GM21447 (cell line): ENCODE results near the gene SPPL2B.

ENCODE experiments used
- ATAC-seq: cut with Tn5 transposase; IDR thresholded peaks from one replicate; pipeline ENCODE4 v1.9.1; 2021; ENCODE audit not compliant: unreplicated experiment

Gene SPPL2B

GRCh38 chr19:2353887-2354592 lies 25.6 kb downstream of the SPPL2B start:
- ATAC-seq: no peak

DNA sequence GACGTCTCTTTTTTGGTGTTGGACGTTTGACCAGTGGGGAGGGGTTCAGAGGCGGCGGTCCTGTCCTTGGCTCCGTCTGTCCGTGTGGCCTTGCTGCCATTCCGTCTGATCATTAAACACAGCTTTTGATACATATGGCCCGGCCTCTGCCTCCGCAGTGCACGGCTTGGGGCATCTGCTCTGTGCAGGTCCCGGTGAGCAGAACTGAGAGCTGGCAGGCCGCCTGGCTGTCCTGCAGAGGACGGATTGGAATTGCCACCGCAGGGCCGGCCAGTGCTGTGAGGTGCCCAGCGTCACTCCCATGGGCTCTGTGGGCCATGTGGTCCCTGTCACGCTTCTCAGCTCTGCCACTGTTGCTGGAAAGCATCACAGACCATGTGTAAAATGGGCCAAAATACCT lies 26.2 kb downstream of the SPPL2B start:
- ATAC-seq: no peak

DNA sequence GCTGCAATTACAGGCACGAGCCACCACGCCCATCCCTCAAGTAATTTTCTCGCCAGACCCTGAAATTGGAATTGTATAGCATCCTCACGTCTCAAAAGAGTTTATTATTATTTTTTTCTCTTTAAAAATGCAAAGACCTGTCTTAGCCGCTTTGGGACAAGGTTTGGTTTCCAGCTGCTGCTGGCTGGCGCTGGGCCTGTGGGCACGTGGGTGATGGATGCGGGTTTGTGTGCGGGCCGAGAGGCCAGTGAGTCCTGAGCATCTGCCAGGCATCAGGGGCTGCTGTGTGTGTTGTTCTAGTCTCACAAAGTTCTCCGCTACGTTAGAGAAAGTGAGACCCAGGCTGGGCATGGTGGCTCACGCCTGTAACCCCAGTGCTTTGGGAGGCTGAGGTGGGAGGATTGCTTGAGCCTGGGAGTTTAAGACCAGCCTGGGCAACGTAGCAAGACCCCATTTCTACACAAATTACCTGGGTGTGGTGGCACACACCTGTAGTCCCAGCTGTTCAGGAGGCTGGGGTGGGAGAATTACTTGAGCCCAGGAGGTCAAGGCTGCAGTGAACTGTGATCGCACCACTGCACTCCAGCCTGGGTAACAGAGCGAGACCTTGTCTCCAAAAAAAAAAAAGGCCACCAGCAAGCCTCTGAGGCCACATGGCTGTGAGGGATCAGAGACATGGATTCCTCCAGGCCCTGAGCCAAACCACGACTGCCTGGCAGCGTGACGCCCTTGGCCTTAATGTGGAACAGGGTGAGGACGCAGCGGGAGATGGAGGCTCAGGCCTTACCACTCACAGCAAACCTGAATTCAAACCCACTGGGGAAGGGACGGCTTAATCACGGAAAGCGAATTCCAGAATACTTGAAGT lies 26.9 kb downstream of the SPPL2B start:
- no peak for ATAC-seq

GRCh38 chr19:2356036-2356646 lies 27.7 kb downstream of the SPPL2B start:
- ATAC-seq: no peak

- no peak for ATAC-seq
Observed at GRCh38 chr19:2357279-2358206, 29.1 kb downstream of the SPPL2B start.

GRCh38 chr19:2358548-2359173 lies 30.2 kb downstream of the SPPL2B start:
- ATAC-seq: no peak

DNA sequence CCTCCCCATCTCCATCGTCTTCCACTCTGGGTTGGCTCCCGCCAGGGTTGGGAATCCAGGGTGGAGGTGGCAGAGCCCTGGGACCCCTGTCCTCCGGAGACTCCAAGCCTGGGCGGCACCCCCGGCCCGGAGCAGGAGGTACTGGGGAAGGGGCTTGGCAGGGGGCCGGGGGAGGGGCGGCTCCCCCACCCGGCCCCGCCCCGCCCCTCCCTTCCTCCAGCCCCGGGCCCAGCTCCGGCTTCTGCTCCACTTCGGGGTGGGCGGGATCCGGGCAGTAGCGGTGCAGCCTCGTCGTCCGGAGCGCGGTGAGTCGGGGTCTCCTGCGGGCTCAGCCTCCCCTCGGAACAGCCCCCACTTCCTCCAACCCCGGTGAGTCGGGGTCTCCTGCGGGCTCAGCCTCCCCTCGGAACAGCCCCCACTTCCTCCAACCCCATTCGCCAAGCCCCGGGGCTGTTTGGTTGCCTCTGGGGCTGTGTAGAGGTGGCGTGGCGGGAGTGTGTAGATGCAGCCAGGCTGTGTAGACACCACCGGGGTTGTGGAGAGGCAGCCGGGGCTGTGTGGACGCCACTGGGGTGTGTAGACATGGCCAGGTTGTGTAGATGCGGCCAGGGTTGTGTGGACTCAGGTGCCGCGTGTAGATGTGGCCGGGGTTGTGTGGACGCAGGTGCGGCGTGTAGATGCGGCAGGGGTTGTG lies 31.7 kb downstream of the SPPL2B start, which contains the start of gene TMPRSS9:
TMPRSS9 (plus strand) TSS at position 274 of the 694 bp plus-strand sequence. CDS start 29,521 bp downstream, outside the sequence.
- ATAC-seq: no peak

DNA sequence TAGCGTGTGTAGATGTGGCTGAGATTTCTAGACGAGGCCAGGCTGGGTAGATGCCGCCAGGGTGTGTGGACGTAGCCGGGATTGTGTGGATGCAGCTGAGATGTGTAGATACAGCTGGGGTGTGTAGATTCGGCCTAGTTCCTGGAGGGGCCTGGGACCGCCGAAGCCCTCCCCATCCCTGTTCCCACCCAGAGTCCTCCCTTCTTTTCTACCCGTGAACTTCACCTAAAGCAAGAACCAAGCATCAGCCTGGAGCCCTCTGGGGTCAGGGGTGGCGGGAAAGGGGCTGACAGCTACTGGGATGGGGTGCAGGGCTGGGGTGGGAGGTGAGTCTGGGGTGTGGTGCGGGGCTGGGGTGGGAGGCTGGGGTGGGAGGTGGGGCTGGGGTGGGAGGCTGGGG lies 32.3 kb downstream of the SPPL2B start:
- ATAC-seq: no peak

- no peak for ATAC-seq
Observed at GRCh38 chr19:2361246-2362045, 33.0 kb downstream of the SPPL2B start.

- ATAC-seq: no peak
Observed at GRCh38 chr19:2362046-2362969, 33.8 kb downstream of the SPPL2B start.

- no peak for ATAC-seq
Observed at GRCh38 chr19:2362970-2363300, 34.5 kb downstream of the SPPL2B start.

DNA sequence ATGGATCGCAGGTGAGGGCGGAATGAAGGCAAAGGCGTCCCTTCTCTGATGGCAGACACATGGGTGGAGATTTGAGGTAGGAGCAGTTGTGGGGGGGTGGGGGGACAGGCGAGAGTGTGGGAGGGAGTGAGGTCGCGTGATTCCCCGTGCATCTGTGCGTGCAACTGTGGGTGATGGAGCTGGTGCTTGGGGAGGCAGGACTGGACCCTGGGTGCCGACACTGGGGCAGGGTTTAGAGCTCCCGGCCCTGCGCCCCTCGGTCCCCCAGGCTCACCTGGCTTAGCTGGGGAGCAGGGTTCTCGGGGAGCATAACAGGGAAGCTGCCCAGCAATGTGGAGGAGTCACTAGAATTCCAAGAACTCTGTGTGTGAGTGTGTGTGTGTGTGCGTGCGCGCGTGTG lies 34.9 kb downstream of the SPPL2B start:
- no peak for ATAC-seq

- ATAC-seq: no peak
Observed at GRCh38 chr19:2365201-2365970, 36.9 kb downstream of the SPPL2B start.

DNA sequence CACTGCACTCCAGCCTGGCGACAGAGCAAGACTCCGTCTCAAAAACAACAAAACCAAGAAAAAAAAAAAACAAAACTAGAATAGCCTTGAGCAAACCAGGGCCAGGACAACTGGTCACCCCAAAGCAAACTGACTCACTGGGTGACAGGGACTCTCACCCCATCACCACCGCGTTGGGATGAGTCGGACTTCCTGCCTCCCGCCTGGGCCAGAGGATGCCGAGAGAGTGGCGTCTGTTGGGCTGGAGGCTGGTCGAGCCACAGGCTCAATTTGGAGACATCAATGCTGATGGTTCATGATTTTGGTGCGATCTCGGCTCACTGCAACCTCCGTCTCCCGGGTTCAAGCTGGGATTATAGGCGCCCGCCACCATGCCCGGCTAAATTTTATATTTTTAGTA lies 43.2 kb downstream of the SPPL2B start:
- no peak for ATAC-seq

GRCh38 chr19:2372076-2372612 lies 43.7 kb downstream of the SPPL2B start:
- ATAC-seq: no peak

DNA sequence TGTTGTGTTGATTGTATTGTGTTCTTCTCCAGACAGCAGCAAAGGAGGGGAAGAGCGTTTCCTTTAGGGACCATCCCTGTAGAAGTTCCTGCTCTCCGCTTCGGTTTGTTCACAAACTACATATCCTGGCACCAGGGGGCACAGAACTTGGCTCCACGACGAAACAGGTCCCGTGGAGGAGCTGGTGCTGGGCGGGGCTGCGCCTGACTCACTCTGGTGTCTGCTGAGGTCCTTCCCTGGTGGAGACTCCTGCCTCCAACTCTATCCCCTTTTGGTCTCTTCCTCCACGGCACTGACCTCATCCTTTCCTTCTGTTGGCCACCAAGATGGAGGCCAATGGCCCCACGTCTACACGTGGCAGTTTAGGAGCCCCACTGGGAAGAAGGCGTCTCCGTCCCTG lies 46.3 kb downstream of the SPPL2B start:
- ATAC-seq: no peak
